Muscle layer of duodenum (tissue), 2 donors: ENCODE results near the gene ERBB4.

ENCODE experiments used
- H3K27ac ChIP-seq: one replicate; pipeline ENCODE4 v1.7.0; 2013; ENCODE audit warnings: mild to moderate bottlenecking, low read length
- H3K27me3 ChIP-seq: one replicate; pipeline ENCODE4 v1.7.0; 2013; ENCODE audit warnings: low read depth, mild to moderate bottlenecking, control low read depth, low read length
- H3K36me3 ChIP-seq, 2 donors: one replicate each; pipeline ENCODE4 v1.7.0; 2013; ENCODE audit warnings: low read length in 2 of 2, control low read depth in 1 of 2, mild to moderate bottlenecking in 1 of 2; ENCODE audit not compliant: insufficient read depth in 2 of 2, control insufficient read depth in 1 of 2
- H3K4me1 ChIP-seq, 2 donors: one replicate each; pipeline ENCODE4 v1.7.0; 2013; ENCODE audit warnings: low read length in 2 of 2, mild to moderate bottlenecking in 2 of 2, control low read depth in 1 of 2, moderate library complexity in 1 of 2; ENCODE audit not compliant: insufficient read depth in 2 of 2, control insufficient read depth in 1 of 2
- H3K4me3 ChIP-seq, 2 donors: one replicate each; pipeline ENCODE4 v1.7.0; 2013; ENCODE audit warnings: low read length in 2 of 2, low read depth in 1 of 2, mild to moderate bottlenecking in 1 of 2
- H3K9me3 ChIP-seq, 2 donors: one replicate each; pipeline ENCODE4 v1.7.0; 2013; ENCODE audit warnings: low read length in 2 of 2, control low read depth in 1 of 2, mild to moderate bottlenecking in 1 of 2; ENCODE audit not compliant: control insufficient read depth in 1 of 2
- donor health status: healthy.

The ERBB4 gene

GRCh38 chr2:212538305-212539071 lies at the start of gene ERBB4:
Gene ERBB4 (minus strand): TSS chr2:212538802. CDS start chr2:212538530, 272 bp downstream.
- H3K9me3 ChIP-seq, result no peaks in the 10 kb centered on the region
- H3K4me3 ChIP-seq, result peak within 1 kb of the TSS; percentile 55 to 81
- no peak within 1 kb of the TSS for H3K27ac ChIP-seq
- peaks cover 0 to 23% of the 10 kb centered on the region in 2 donors for H3K4me1 ChIP-seq
- H3K36me3 ChIP-seq, result no peaks in the 10 kb centered on the region
- peaks cover 12% of the 10 kb centered on the region for H3K27me3 ChIP-seq

GRCh38 chr2:212580117-212580516 lies 41.5 kb upstream of the ERBB4 start:
- H3K9me3 ChIP-seq, result no peaks in the 10 kb centered on the region

GRCh38 chr2:212556296-212556695 lies 17.7 kb upstream of the ERBB4 start:
- H3K36me3 ChIP-seq, result no peaks in the 10 kb centered on the region
- no peaks in the 10 kb centered on the region for H3K27me3 ChIP-seq
- no peaks in the 10 kb centered on the region for H3K4me1 ChIP-seq
- H3K4me3 ChIP-seq, result no peak overlapping the region
- no peaks in the 10 kb centered on the region for H3K9me3 ChIP-seq
- H3K27ac ChIP-seq, result no peak overlapping the region

More at GRCh38 chr2:212580117-212580516, 41.5 kb upstream of the ERBB4 start:
- Histone ChIP-seq H3K4me1 (no peaks in the 10 kb centered on the region), H3K36me3 (no peaks in the 10 kb centered on the region), H3K27ac (no peak overlapping the region), H3K27me3 (no peaks in the 10 kb centered on the region), H3K4me3 (no peak overlapping the region)

- no peaks in the 10 kb centered on the region for H3K27me3 ChIP-seq
- H3K27ac ChIP-seq, result no peak overlapping the region
- H3K9me3 ChIP-seq, result no peaks in the 10 kb centered on the region
Measured at GRCh38 chr2:212554233-212554632, 15.6 kb upstream of the ERBB4 start.

GRCh38 chr2:212549941-212550340 lies 11.3 kb upstream of the ERBB4 start:
- Histone ChIP-seq H3K9me3 (no peaks in the 10 kb centered on the region), H3K36me3 (no peaks in the 10 kb centered on the region), H3K27me3 (no peaks in the 10 kb centered on the region), H3K27ac (no peak overlapping the region), H3K4me1 (peaks cover 0 to 6% of the 10 kb centered on the region in 2 donors), H3K4me3 (no peak overlapping the region)

More at GRCh38 chr2:212554233-212554632, 15.6 kb upstream of the ERBB4 start:
- no peaks in the 10 kb centered on the region for H3K36me3 ChIP-seq
- H3K4me3 ChIP-seq, result no peak overlapping the region
- no peaks in the 10 kb centered on the region for H3K4me1 ChIP-seq

- no peak overlapping the region for H3K27ac ChIP-seq
- no peaks in the 10 kb centered on the region for H3K9me3 ChIP-seq
- H3K4me3 ChIP-seq, result no peak overlapping the region
- no peaks in the 10 kb centered on the region for H3K27me3 ChIP-seq
- peaks cover 0 to 6% of the 10 kb centered on the region in 2 donors for H3K4me1 ChIP-seq
- H3K36me3 ChIP-seq, result no peaks in the 10 kb centered on the region
Measured at GRCh38 chr2:212549463-212549862, 10.9 kb upstream of the ERBB4 start.

GRCh38 chr2:212548455-212548819 lies 9.8 kb upstream of the ERBB4 start:
- H3K27me3 ChIP-seq, result no peaks in the 10 kb centered on the region
- no peak overlapping the region for H3K27ac ChIP-seq

GRCh38 chr2:212547716-212548454 lies 9.3 kb upstream of the ERBB4 start:
- peaks cover 0 to 6% of the 10 kb centered on the region in 2 donors for H3K4me1 ChIP-seq
- no peak overlapping the region for H3K27ac ChIP-seq
- H3K36me3 ChIP-seq, result no peaks in the 10 kb centered on the region
- H3K4me3 ChIP-seq, result no peak overlapping the region
- H3K27me3 ChIP-seq, result no peaks in the 10 kb centered on the region
- H3K9me3 ChIP-seq, result no peaks in the 10 kb centered on the region

More at GRCh38 chr2:212548455-212548819, 9.8 kb upstream of the ERBB4 start:
- Histone ChIP-seq H3K4me1 (peaks cover 0 to 6% of the 10 kb centered on the region in 2 donors), H3K9me3 (no peaks in the 10 kb centered on the region), H3K36me3 (no peaks in the 10 kb centered on the region), H3K4me3 (no peak overlapping the region)

- no peaks in the 10 kb centered on the region for H3K27me3 ChIP-seq
- no peaks in the 10 kb centered on the region for H3K36me3 ChIP-seq
- no peak overlapping the region for H3K4me3 ChIP-seq
- peaks cover 0 to 6% of the 10 kb centered on the region in 2 donors for H3K4me1 ChIP-seq
- no peak overlapping the region for H3K27ac ChIP-seq
- H3K9me3 ChIP-seq, result no peaks in the 10 kb centered on the region
Measured at GRCh38 chr2:212546669-212547068, 8.1 kb upstream of the ERBB4 start.

GRCh38 chr2:212540341-212540740 lies 1.7 kb upstream of the ERBB4 start:
- Histone ChIP-seq H3K36me3 (no peaks in the 10 kb centered on the region), H3K27me3 (peaks cover 12% of the 10 kb centered on the region), H3K4me3 (no peak overlapping the region), H3K9me3 (no peaks in the 10 kb centered on the region), H3K27ac (no peak overlapping the region), H3K4me1 (peaks cover 0 to 23% of the 10 kb centered on the region in 2 donors)

GRCh38 chr2:212539072-212539880 lies 674 bp upstream of the ERBB4 start:
- H3K27ac ChIP-seq, result no peak overlapping the region
- peak overlapping the region; percentile 55 to 81 for H3K4me3 ChIP-seq
- H3K4me1 ChIP-seq, result peaks cover 0 to 23% of the 10 kb centered on the region in 2 donors
- peaks cover 12% of the 10 kb centered on the region for H3K27me3 ChIP-seq
- no peaks in the 10 kb centered on the region for H3K36me3 ChIP-seq
- no peaks in the 10 kb centered on the region for H3K9me3 ChIP-seq
